Neural crest cell (in vitro differentiated cells): ENCODE results near the gene FBN2. TPM values are rescaled to one million over a fixed set of nuclear protein-coding genes. Genes with fewer than 3 reads are reported as not detected.

Source experiments
- DNase-seq: peaks from one replicate; pipeline ENCODE4 v3.0.0; 2021; ENCODE audit warnings: low read depth, mixed read lengths, low spot score
- H3K27ac Mint-ChIP-seq: one replicate; pipeline ENCODE4 v1.8.0; 2021; ENCODE audit warnings: mild to moderate bottlenecking, mixed read lengths; ENCODE audit not compliant: unreplicated experiment
- H3K27me3 Mint-ChIP-seq: 2 replicates; pipeline ENCODE4 v1.8.0; 2021; ENCODE audit warnings: low read depth, mild to moderate bottlenecking, mixed read lengths
- H3K36me3 Mint-ChIP-seq: 2 replicates; pipeline ENCODE4 v1.8.0; 2021; ENCODE audit warnings: low read depth, mild to moderate bottlenecking, mixed read lengths
- H3K4me1 Mint-ChIP-seq: 2 replicates; pipeline ENCODE4 v1.8.0; 2021; ENCODE audit warnings: mixed read lengths
- H3K4me3 Mint-ChIP-seq: one replicate; pipeline ENCODE4 v1.8.0; 2021; ENCODE audit warnings: mild to moderate bottlenecking, mixed read lengths
- H3K9me3 Mint-ChIP-seq: 2 replicates; pipeline ENCODE4 v1.8.0; 2021; ENCODE audit warnings: mixed read lengths
- total RNA-seq: library from RNA; stranded (reverse); gene quantifications from 2 replicates; pipeline ENCODE4 v1.2.1, GENCODE V29; 2021
- TF ChIP-seq, protein P1 (sequence below): fragments of 200-600 bp; sonication (generic); conservative IDR thresholded peaks from 2 replicates; pipeline ENCODE4 v1.5.0; 2021; ENCODE audit warnings: antibody characterized with exemption, mild to moderate bottlenecking

The FBN2 gene
- total RNA-seq, 1 donor from 2014 or later: 58.3 TPM

- DNase-seq: no peak
- Mint-ChIP-seq H3K27me3 (no peaks in the 10 kb centered on the region), H3K4me1 (no peaks in the 10 kb centered on the region), H3K27ac (no peak overlapping the region), H3K9me3 (peaks cover 4% of the 10 kb centered on the region), H3K4me3 (no peak overlapping the region), H3K36me3 (peaks cover 4% of the 10 kb centered on the region)
- TF ChIP-seq, protein P1, sequence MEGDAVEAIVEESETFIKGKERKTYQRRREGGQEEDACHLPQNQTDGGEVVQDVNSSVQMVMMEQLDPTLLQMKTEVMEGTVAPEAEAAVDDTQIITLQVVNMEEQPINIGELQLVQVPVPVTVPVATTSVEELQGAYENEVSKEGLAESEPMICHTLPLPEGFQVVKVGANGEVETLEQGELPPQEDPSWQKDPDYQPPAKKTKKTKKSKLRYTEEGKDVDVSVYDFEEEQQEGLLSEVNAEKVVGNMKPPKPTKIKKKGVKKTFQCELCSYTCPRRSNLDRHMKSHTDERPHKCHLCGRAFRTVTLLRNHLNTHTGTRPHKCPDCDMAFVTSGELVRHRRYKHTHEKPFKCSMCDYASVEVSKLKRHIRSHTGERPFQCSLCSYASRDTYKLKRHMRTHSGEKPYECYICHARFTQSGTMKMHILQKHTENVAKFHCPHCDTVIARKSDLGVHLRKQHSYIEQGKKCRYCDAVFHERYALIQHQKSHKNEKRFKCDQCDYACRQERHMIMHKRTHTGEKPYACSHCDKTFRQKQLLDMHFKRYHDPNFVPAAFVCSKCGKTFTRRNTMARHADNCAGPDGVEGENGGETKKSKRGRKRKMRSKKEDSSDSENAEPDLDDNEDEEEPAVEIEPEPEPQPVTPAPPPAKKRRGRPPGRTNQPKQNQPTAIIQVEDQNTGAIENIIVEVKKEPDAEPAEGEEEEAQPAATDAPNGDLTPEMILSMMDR: no peak
Measured at GRCh38 chr5:128241051-128241695, 296.9 kb downstream of the FBN2 start.

GRCh38 chr5:128237546-128237945, 300.5 kb downstream of the FBN2 start:
- no peak overlapping the region for H3K27ac Mint-ChIP-seq
- no peaks in the 10 kb centered on the region for H3K36me3 Mint-ChIP-seq
- no peak for DNase-seq
- H3K4me1 Mint-ChIP-seq: no peaks in the 10 kb centered on the region
- H3K27me3 Mint-ChIP-seq: no peaks in the 10 kb centered on the region
- no peaks in the 10 kb centered on the region for H3K9me3 Mint-ChIP-seq
- TF ChIP-seq, protein P1: no peak
- no peak overlapping the region for H3K4me3 Mint-ChIP-seq

GRCh38 chr5:128237000-128237399, 301.0 kb downstream of the FBN2 start:
- TF ChIP-seq, protein P1: no peak
- Mint-ChIP-seq H3K4me1 (no peaks in the 10 kb centered on the region), H3K27ac (no peak overlapping the region), H3K9me3 (no peaks in the 10 kb centered on the region), H3K36me3 (no peaks in the 10 kb centered on the region), H3K27me3 (no peaks in the 10 kb centered on the region), H3K4me3 (no peak overlapping the region)
- DNase-seq: no peak

- TF ChIP-seq, protein P1: no peak
- H3K9me3 Mint-ChIP-seq: peaks cover 6% of the 10 kb centered on the region
- H3K36me3 Mint-ChIP-seq: no peaks in the 10 kb centered on the region
- H3K27me3 Mint-ChIP-seq: no peaks in the 10 kb centered on the region
- no peak overlapping the region for H3K4me3 Mint-ChIP-seq
- H3K27ac Mint-ChIP-seq: no peak overlapping the region
- H3K4me1 Mint-ChIP-seq: no peaks in the 10 kb centered on the region
- DNase-seq: no peak
Measured at GRCh38 chr5:128236334-128236733, 301.7 kb downstream of the FBN2 start.

- Mint-ChIP-seq H3K27ac (peak overlapping the region; percentile 24), H3K27me3 (no peaks in the 10 kb centered on the region), H3K36me3 (no peaks in the 10 kb centered on the region), H3K9me3 (peaks cover 15% of the 10 kb centered on the region), H3K4me1 (no peaks in the 10 kb centered on the region), H3K4me3 (no peak overlapping the region)
- TF ChIP-seq, protein P1: no peak
- DNase-seq: no peak
Measured at GRCh38 chr5:128234928-128235641, 303.0 kb downstream of the FBN2 start.
